Thymus (tissue), 11 donors: ENCODE data around the gene FXR2. TPM values are rescaled to one million over a fixed set of nuclear protein-coding genes. Genes with fewer than 3 reads are reported as not detected.
"Not testable (repeated sequence)": the region's sequence is repeated elsewhere in the genome, so short reads cannot be mapped to it uniquely, and the experiment has no call there.

Source experiments
- DNase-seq, 9 donors: peaks; one replicate each; pipeline ENCODE4 v3.0.0-alpha.2; 2013; ENCODE audit warnings: low spot score in 9 of 9, low read depth in 6 of 9, missing footprints in 1 of 9
- H3K27ac ChIP-seq, 2 donors: one replicate each; pipeline ENCODE4 v1.5.1; 2013; ENCODE audit warnings: control low read depth in 1 of 2, low read depth in 1 of 2, low read length in 1 of 2, mild to moderate bottlenecking in 1 of 2, moderate library complexity in 1 of 2
- H3K27me3 ChIP-seq, 2 donors: one replicate each; pipeline ENCODE4 v1.5.1; 2013; ENCODE audit warnings: low read length in 1 of 2; ENCODE audit not compliant: control insufficient read depth in 2 of 2, insufficient read depth in 1 of 2
- H3K36me3 ChIP-seq, 2 donors: one replicate each; pipeline ENCODE4 v1.5.1; 2013; ENCODE audit warnings: low read length in 1 of 2, mild to moderate bottlenecking in 1 of 2, moderate library complexity in 1 of 2; ENCODE audit not compliant: control insufficient read depth in 2 of 2, insufficient read depth in 2 of 2
- H3K4me1 ChIP-seq, 2 donors: one replicate each; pipeline ENCODE4 v1.5.1; 2013; ENCODE audit warnings: low read length in 2 of 2; ENCODE audit not compliant: control insufficient read depth in 2 of 2, insufficient read depth in 2 of 2
- H3K4me3 ChIP-seq, 2 donors: one replicate each; pipeline ENCODE4 v1.5.1; 2013; ENCODE audit warnings: low read length in 2 of 2, control low read depth in 1 of 2, mild to moderate bottlenecking in 1 of 2
- H3K9me3 ChIP-seq, 2 donors: one replicate each; pipeline ENCODE4 v1.5.1; 2013; ENCODE audit warnings: low read length in 1 of 2, mild to moderate bottlenecking in 1 of 2; ENCODE audit not compliant: control insufficient read depth in 2 of 2, insufficient read depth in 1 of 2
- WGBS: extraction: QIAGEN DNeasy Blood & Tissue Kit; methylation state at CpG from one replicate; pipeline ENCODE4 v1.1.7; 2013; 5-methylcytosine and 5-hydroxymethylcytosine counted together
- polyA plus RNA-seq: library from polyadenylated mRNA; stranded (reverse); fragments of 200-250 nt; gene quantifications from one replicate; pipeline ENCODE4 v1.2.3, GENCODE V29; 2013
- total RNA-seq: library from RNA; stranded (reverse); fragments of 120-200 nt; gene quantifications from one replicate; pipeline ENCODE4 v1.2.4, GENCODE V29; 2013
- donor health status: healthy.

Gene FXR2
- total and polyA plus RNA-seq, 2 donors: 33.3 to 36.6 TPM

DNA sequence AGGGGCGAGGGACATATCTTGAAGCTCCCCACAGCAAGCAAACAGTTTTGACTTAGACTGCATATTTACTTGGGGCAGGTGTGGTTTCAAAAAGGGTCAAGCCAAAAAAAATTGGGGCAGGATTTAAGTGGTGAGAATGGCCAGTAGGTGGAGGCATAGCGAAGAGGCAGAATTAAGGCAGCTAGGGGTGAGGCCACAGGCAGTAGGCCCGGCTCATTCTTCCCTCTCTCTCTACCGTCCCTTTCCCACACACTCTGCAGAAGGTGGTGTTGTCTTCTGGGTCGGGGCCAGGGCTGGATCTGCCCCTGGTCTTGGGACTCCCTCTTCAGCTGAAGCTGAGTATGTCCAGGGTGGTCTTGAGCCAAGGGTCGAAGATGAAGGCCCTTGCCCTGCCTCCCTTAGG, 17.8 kb upstream of the FXR2 start:
- H3K4me1 ChIP-seq: peaks cover 0 to 12% of the 10 kb centered on the region in 2 donors
- WGBS: 58% methylated on average over 6 of the region's 6 CpGs
- no peaks in the 10 kb centered on the region for H3K36me3 ChIP-seq
- peaks cover 0 to 13% of the 10 kb centered on the region in 2 donors for H3K27me3 ChIP-seq
- no peak overlapping the region for H3K4me3 ChIP-seq
- no peak overlapping the region for H3K27ac ChIP-seq
- H3K9me3 ChIP-seq: no peaks in the 10 kb centered on the region
- peak in 2 of 9 donors; percentile 4 to 61 for DNase-seq

DNA sequence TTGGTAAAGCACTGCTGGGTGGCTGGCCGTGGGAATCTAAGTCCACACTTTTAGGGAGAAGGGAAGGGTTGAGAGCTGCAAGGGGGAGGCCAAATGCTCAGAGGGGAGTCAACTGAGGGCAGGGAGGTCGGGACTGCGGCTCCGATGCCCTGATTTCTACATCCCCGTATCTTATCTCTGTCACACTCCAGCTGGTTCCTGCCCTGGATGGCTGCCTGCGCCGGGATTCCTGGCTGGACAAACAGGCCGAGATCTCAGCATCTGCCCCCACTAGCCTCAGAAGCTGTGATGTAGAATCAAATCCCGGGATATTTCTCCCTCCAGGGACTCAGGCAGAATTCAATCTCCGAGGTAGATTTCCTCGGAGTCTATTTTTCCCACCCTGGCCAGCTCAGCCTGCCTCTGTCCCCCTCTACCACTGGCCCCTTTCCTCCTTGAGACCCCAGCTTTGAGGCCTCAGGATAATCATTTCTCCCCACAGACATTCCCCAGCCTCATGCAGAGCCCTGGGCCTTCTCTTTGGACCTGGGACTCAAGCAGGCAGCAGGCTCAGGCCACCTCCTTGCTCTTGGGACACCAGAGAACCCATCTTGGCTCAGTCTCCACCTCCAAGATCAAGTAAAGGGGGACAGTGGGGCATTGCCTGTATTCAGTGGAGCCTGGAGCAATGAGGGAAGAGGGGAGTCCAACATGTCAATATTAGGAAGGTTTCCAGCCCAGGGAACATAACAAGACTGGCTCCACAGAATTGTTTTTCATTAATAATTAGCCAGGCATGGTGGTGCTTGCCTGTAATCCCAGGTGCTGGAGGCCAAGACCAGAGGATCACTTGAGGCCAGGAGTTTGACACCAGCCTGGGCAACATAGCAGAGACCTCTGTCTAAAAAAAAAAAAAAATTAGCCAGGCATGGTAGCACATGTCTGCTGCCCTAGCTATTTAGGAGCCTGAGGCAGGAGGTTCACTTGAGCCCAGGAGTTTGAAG, 17.0 kb upstream of the FXR2 start:
- Histone ChIP-seq H3K27me3 (peaks cover 0 to 13% of the 10 kb centered on the region in 2 donors), H3K4me1 (peaks cover 4 to 20% of the 10 kb centered on the region in 2 donors), H3K36me3 (no peaks in the 10 kb centered on the region), H3K9me3 (no peaks in the 10 kb centered on the region), H3K27ac (no peak overlapping the region), H3K4me3 (no peak overlapping the region)
- WGBS: 96% methylated on average over 11 of the region's 11 CpGs
- no peak for DNase-seq

DNA sequence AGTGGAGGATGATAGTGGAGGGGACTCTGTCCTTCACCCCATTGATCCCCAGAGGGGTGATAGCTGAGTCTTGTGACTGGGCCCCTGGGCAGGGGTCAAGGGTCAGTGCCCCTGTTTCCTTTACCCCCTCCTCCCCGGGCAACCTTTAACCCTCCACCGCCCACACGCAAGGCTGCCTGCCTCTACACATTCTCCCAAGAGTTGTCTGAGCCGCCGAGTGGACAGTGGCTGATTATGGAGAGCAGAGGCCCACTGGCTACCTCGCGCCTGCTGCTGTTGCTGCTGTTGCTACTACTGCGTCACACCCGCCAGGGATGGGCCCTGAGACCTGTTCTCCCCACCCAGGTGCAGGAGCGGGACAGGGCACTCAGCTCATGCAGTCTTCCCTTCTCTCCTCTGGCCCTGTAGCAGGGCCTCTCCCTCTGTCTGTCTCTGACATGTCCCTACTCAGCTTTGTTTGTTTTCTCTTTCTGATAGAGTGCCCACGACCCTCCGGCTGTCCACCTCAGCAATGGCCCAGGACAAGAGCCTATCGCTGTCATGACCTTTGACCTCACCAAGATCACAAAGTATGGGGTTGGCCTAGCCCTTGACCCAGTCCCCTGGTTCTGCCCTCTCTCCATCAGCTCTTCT, 15.4 kb upstream of the FXR2 start, which contains the start of gene SHBG:
TSS of gene SHBG (plus strand) at position 197 of the 633 bp plus-strand sequence. CDS start at position 235, 38 bp downstream.
- Histone ChIP-seq H3K27me3 (peaks cover 0 to 8% of the 10 kb centered on the region in 2 donors), H3K36me3 (no peaks in the 10 kb centered on the region), H3K27ac (no peak within 1 kb of the TSS), H3K4me1 (peaks cover 5 to 22% of the 10 kb centered on the region in 2 donors), H3K9me3 (no peaks in the 10 kb centered on the region), H3K4me3 (no peak within 1 kb of the TSS)
- WGBS: 96% methylated on average over 13 of the region's 13 CpGs
- no peak for DNase-seq

DNA sequence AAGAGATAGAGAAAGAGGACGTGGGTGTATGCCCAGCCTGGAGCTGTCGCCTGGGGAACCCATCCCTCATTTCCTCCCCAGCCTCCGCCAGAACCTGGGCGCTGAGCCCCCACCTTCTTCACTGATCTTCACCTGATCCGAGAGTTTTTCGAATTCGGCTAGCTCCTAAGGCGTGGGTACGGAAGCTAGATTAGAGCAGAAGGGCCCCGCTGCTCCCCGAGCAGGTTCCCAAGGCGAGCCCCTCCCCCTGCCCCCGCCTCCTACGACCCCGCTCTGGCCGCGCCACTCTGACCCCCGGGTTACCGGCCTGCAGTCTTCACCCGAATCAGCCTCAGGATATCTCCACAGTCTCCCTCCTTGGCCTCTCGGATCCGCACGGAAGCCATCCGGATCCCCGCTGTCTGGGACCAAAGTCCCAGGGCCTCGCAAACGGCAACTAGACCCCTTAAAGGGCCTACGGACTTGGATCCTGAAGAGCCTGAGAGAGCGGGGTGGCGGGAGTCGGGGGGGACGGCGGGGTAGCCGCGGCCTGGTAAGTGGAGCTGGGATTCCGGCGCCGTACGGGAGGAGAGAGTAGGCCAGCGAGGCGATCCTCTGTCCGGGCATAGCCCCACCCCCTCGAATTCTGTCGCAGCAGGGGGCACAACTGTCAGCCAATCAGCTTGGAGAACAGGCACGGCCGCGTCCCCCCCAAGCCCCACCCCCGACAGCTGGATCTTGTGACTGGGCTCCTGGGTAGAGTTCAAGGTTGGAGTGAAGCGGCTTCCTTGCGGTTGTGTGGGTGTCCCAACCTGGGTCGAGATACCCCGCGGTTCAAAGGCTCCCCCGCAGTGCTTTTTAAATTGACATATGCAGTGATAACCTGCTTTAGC, 12.8 kb upstream of the FXR2 start, which contains the start of gene SAT2:
TSS of gene SAT2 (minus strand) at position 572 of the 872 bp plus-strand sequence. CDS start at position 386, 186 bp downstream.
- under 1% methylated on average over 54 of the region's 54 CpGs for WGBS
- DNase-seq: peak; percentile 75 to 93 (median 88)
- no peaks in the 10 kb centered on the region for H3K27me3 ChIP-seq

DNA sequence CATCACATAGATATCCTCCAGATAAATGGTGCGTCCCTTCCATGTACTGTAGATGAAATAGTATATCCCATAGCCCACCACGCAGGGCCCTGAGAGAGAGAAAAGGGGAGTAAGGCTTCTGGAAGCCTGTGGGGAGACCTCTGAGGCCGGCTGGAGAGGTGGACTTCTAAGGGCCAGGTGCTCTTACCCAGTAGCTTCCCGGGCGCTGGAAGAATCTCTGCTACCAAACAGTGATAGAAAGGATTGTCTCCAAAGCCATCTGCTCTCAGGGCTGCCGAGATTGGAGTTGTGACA, 12.2 kb upstream of the FXR2 start:
- Histone ChIP-seq H3K4me1 (peaks cover 5 to 16% of the 10 kb centered on the region in 2 donors), H3K36me3 (no peaks in the 10 kb centered on the region), H3K27me3 (no peaks in the 10 kb centered on the region), H3K9me3 (no peaks in the 10 kb centered on the region), H3K4me3 (peak overlapping the region; percentile 71 to 90), H3K27ac (peak overlapping the region in 1 of 2 donors; percentile 92)
- WGBS: 40% methylated on average over 6 of the region's 6 CpGs
- DNase-seq: no peak

More for the DNA sequence above, 12.8 kb upstream of the FXR2 start, which contains the start of gene SAT2:
- H3K4me1 ChIP-seq: peaks cover 5 to 20% of the 10 kb centered on the region in 2 donors
- H3K4me3 ChIP-seq: peak within 1 kb of the TSS; percentile 71 to 90
- peak within 1 kb of the TSS; percentile 74 to 92 for H3K27ac ChIP-seq
- no peaks in the 10 kb centered on the region for H3K36me3 ChIP-seq
- no peaks in the 10 kb centered on the region for H3K9me3 ChIP-seq

DNA sequence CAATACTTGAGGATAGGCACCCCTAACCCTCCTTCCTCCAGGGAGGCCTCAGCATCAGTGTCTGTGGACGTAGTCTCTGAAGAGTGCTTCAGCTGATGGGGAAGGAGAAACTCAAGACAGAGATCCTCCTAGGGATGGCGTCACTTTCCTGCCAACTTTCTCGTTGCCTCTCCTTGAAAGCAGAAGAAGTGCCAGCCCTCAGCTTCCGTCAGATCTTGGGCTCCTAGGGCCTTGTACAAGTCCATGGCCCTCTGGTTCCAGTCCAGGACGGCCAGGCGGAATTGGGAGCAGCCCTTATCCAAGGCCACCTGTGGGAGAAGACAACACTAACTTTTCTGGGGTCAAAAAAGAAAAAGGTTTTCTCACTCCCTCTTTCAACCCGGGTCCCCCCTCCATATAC, 11.6 kb upstream of the FXR2 start:
- Histone ChIP-seq H3K4me3 (no peak overlapping the region), H3K27me3 (no peaks in the 10 kb centered on the region), H3K27ac (no peak overlapping the region), H3K36me3 (no peaks in the 10 kb centered on the region), H3K9me3 (no peaks in the 10 kb centered on the region), H3K4me1 (peaks cover 5 to 16% of the 10 kb centered on the region in 2 donors)
- 93% methylated on average over 7 of the region's 7 CpGs for WGBS
- no peak for DNase-seq

DNA sequence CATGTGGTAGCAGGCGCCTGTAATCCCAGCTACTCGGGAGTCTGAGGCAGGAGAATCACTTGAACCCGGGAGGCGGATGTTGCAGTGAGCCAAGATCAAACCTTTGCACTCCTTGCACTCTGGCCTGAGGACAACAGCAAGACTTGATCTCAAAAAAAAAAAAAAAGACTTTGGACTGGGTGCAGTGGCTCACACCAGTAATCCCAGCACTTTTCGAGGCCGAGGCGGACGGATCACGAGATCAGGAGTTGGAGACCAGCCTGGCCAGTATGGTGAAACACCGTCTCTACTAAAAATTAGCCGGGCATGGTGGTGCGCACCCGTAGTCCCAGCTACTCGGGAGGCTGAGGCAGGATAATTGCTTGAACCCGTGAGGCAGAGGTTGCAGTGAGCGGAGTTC, 11.1 kb upstream of the FXR2 start:
- H3K27ac ChIP-seq, H3K9me3 ChIP-seq, H3K36me3 ChIP-seq, H3K4me3 ChIP-seq, DNase-seq, H3K27me3 ChIP-seq: not testable (repeated sequence)
- WGBS: 99% methylated on average over 16 of the region's 16 CpGs
- peaks cover 5 to 16% of the 10 kb centered on the region in 2 donors for H3K4me1 ChIP-seq

DNA sequence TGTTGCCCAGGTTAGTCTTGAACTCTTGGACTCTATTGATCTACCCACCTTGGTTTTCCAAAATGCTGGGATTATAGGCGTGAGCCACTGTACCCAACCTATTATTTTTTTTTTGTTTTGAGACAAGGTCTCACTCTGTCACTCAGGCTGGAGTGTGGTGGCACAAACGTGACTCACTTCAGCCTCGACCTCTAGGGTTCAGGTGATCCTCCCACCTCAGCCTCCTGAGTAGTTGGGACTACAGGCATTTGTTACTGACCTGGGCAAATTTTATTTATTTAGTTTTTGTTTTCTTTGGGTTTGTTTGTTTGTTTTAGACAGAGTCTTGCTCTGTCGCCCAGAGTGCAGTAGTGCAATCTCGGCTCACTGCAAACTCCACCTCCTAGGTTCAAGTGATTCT, 9.0 kb upstream of the FXR2 start:
- no peak overlapping the region for H3K4me3 ChIP-seq
- no peaks in the 10 kb centered on the region for H3K36me3 ChIP-seq
- WGBS: 98% methylated on average over 5 of the region's 5 CpGs
- H3K4me1 ChIP-seq: peaks cover 5 to 16% of the 10 kb centered on the region in 2 donors
- no peaks in the 10 kb centered on the region for H3K9me3 ChIP-seq
- no peak for DNase-seq
- no peak overlapping the region for H3K27ac ChIP-seq
- no peaks in the 10 kb centered on the region for H3K27me3 ChIP-seq
